HepG2 (cell line): ENCODE results near the gene VDAC1. TPM values are rescaled to one million over a fixed set of nuclear protein-coding genes. Genes with fewer than 3 reads are reported as not detected.
A peak's percentile ranks its signal among the peaks of the same experiment; 100 is the strongest.

ENCODE experiments used
- BRCA1 ChIP-seq: sonication (generic); formaldehyde crosslinking; IDR thresholded peaks from 2 replicates; pipeline ENCODE4 v1.4.0; 2020; ENCODE audit warnings: missing genetic modification reagents
- HIC2 ChIP-seq: sonication (generic); formaldehyde crosslinking; IDR thresholded peaks from 2 replicates; pipeline ENCODE4 v1.9.0; 2022; ENCODE audit warnings: low read depth, missing genetic modification reagents
- IKZF4 ChIP-seq: sonication (generic); formaldehyde crosslinking; IDR thresholded peaks from 2 replicates; pipeline ENCODE4 v1.5.1; 2020; ENCODE audit warnings: borderline replicate concordance, mild to moderate bottlenecking, low read depth, missing genetic modification reagents; ENCODE audit errors: not compliant biosample characterization
- KLF16 ChIP-seq, 2 experiments: sonication (generic) in 1 of 2; formaldehyde crosslinking in 1 of 2; IDR thresholded peaks; 2 replicates each; pipeline versions ENCODE4 v1.6.1 to v1.8.0; 2016 to 2023; ENCODE audit warnings: missing genetic modification reagents in 2 of 2, missing compliant biosample characterization in 1 of 2
- ZBTB33 ChIP-seq: sonication (generic); formaldehyde crosslinking; IDR thresholded peaks from 2 replicates; pipeline ENCODE4 v1.4.0; 2020; ENCODE audit warnings: missing genetic modification reagents
- ZNF562 ChIP-seq: sonication (generic); formaldehyde crosslinking; IDR thresholded peaks from 2 replicates; pipeline ENCODE4 v1.8.0; 2022; ENCODE audit warnings: missing genetic modification reagents, borderline replicate concordance
- ZNF629 ChIP-seq: sonication (generic); formaldehyde crosslinking; conservative IDR thresholded peaks from 2 replicates; pipeline ENCODE4 v1.5.0; 2020; ENCODE audit warnings: missing genetic modification reagents
- polyA plus RNA-seq, 8 experiments: library from polyadenylated mRNA; depleted of rRNA in 3 of 8; stranded (reverse) in 7 of 8; unstranded in 1 of 8; fragments of >200 nt; fragmentation: Illumina TruSeq in 4 of 8; extraction: Trizol in 4 of 8; gene quantifications; 2 replicates each; pipeline versions ENCODE4 v1.2.1 to v1.2.3, GENCODE V29; 2011 to 2016; ENCODE audit warnings: low read depth in 4 of 8, missing spikeins in 1 of 8, mixed read lengths in 1 of 8; ENCODE audit not compliant: insufficient read depth in 1 of 8
- total RNA-seq, 5 experiments: library from RNA; depleted of rRNA; stranded (reverse); fragments of >200 nt; fragmentation: Illumina TruSeq; extraction: Trizol; gene quantifications; 2 replicates each; pipeline ENCODE4 v1.2.3, GENCODE V29; 2016; ENCODE audit warnings: low read depth in 1 of 5

VDAC1 gene
- total and polyA plus RNA-seq, 2 of the 13 experiments (the other 11 are each of a cell fraction or from before 2014, with no cell fraction given) = 112 to 380 TPM

GRCh38 chr5:134043793-134044792, 39.3 kb upstream of the VDAC1 start (continued):
- TF ChIP-seq ZBTB33 = peak; percentile 21; the same call in 1 of the 2 replicates
- TF ChIP-seq ZNF629 (CRISPR knock-in tag) = 0 out of 2 replicates have a peak, but pooled peaks have one; percentile 17
- no peak for TF ChIP-seq HIC2
- no peak for TF ChIP-seq IKZF4
- TF ChIP-seq ZNF562 = no peak
- TF ChIP-seq KLF16 (CRISPR knock-in tag; IDR thresholded peaks at IDR 0.05) = no peak
- TF ChIP-seq BRCA1 (CRISPR knock-in tag) = no peak
